Right ventricle myocardium inferior (tissue), 1 donor: ENCODE results near the gene KLHL29. TPM values are rescaled to one million over a fixed set of nuclear protein-coding genes. Genes with fewer than 3 reads are reported as not detected.
A peak's percentile ranks its signal among the peaks of the same experiment; 100 is the strongest.

Experiments
- ATAC-seq: fragments of 200-7000 bp; cut with Tn5 transposase; one replicate; pipeline ENCODE4 v1.9.1; 2020; ENCODE audit warnings: mild to moderate bottlenecking, moderate library complexity
- DNase-seq: peaks from one replicate; pipeline ENCODE4 v3.0.0; 2021; ENCODE audit errors: missing footprints
- intact Hi-C: fragments of 100-400 bp; cut with DNase I; formaldehyde crosslinking; loops from one replicate; pipeline ENCODE4 v1.11.0; 2022
- total RNA-seq: library from RNA; stranded (reverse); fragmentation: NEBNext Ultra II Directional; extraction: Animal tissue kit (Norgen Biotek cat#: 25700); gene quantifications from one replicate; pipeline ENCODE4 v1.2.1, GENCODE V29; 2021
- donor health status: DM: no; HTN: yes; CAD: no; lungs with severe emphysema.

KLHL29 gene
- total RNA-seq, 1 donor from 2014 or later: 0.54 TPM

GRCh38 chr2:23658466-23658942, 273.5 kb downstream of the KLHL29 start:
- ATAC-seq (no peak), DNase-seq (peak; percentile 67)
- intact Hi-C loops: no loop called here

DNA sequence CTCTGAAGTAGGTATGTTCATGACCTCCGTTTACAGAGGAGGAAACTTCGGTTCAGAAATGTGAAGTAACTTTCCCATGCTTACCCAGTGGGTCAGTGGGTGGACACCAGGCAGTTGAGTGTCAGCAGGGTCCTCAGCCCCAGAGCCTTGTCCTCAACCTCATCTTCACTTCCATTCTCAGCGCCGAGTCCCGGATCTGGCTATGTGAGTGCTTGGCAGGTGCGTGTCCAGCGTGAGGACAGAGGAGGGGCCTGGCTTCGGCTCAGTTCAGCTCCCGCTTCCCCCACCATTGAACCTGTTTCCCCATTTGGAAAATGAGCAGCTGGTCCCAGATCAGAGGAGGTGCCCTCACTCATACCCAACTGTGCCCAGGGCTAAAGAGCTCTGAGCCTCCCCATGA, 274.3 kb downstream of the KLHL29 start:
- DNase-seq (peak; percentile 11), ATAC-seq (no peak)
- intact Hi-C loops: no loop called here

DNA sequence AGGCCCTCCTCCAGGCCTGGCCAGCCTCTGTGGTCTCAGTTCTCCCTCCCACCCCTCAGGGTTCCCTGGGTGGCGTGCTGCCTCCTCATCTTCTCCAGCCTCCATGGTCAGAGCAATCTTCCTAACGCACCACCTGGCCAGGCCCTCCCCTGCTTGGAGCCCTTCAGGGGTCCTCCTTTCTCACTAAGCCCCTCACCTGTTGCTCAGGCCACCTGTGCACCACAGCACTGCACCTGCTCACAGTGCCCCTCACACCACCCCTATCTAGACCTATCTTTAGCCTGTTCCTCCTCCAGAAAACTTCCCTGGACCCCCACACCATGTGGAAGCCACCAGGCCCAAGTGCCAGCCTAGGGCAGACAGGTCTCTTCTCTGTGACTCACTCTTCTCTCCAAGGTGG, 274.8 kb downstream of the KLHL29 start:
- ATAC-seq (no peak), DNase-seq (peak; percentile 48)
- intact Hi-C loops: no loop called here

- no peak for ATAC-seq
- no peak for DNase-seq
- intact Hi-C loops: no loop called here
These were observed 275.3 kb downstream of the KLHL29 start for GRCh38 chr2:23660237-23660636.

- no peak for ATAC-seq
- intact Hi-C loops: no loop called here
- DNase-seq: peak; percentile 61
These were observed 276.5 kb downstream of the KLHL29 start for GRCh38 chr2:23661276-23662050.

DNA sequence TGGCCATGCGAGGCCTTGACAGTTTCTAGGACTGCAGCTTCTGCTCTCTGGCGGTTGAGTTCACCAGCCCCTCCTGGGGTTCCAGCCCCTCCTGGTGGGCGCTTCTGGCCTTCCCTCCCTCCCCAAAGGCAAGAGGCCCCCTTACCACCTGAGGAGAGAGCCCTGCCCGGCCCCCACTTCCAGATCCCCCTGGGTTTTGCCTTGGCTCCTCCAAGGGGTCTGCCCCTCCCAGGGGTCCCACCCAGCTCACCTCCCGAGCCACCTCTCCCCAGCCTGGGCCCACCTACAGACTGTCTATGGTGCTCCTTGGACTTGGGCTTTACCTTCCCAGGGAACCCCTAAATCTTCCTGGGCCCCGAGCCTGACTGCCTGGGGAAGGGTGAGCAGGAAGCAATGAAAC, 277.5 kb downstream of the KLHL29 start:
- intact Hi-C loops: no loop called here
- DNase-seq (peak; percentile 14), ATAC-seq (no peak)

- ATAC-seq (no peak), DNase-seq (peak; percentile 59)
- intact Hi-C loops: no loop called here
These were observed 278.3 kb downstream of the KLHL29 start for GRCh38 chr2:23662941-23663920.

DNA sequence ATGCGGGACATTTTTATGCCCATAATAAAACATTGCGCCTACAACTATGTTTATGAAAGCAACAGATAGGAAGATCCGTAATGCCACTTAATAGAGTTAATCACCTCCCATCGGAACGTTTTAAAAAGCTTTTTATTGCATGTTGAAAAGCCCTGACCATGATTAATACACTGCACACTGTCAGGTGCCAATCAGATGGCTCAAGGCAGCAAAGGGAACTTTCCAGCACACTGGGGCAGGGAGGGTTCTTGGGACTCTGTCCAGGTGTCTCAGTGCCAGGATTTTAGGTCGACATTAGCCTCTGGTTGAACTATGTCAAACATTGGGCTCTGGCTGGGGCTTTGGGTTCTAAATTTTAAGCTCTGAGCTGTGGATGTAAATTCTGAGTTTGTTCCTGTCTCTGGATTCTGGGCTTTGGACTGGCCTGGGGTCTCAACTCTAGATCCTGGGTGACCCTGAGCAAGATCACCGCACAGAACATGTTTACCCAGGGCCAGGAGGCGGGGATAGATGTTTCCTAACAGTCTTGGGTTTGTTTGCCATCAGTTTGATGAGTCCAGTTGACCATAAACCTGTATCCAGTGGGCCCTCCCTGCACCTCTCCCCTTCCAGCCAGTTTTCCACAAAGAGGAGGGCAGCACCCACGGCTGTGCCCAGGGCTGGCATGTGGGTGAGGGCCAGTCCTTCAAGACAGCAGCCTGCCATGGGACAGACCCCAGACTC, 279.2 kb downstream of the KLHL29 start:
- DNase-seq: no peak

DNA sequence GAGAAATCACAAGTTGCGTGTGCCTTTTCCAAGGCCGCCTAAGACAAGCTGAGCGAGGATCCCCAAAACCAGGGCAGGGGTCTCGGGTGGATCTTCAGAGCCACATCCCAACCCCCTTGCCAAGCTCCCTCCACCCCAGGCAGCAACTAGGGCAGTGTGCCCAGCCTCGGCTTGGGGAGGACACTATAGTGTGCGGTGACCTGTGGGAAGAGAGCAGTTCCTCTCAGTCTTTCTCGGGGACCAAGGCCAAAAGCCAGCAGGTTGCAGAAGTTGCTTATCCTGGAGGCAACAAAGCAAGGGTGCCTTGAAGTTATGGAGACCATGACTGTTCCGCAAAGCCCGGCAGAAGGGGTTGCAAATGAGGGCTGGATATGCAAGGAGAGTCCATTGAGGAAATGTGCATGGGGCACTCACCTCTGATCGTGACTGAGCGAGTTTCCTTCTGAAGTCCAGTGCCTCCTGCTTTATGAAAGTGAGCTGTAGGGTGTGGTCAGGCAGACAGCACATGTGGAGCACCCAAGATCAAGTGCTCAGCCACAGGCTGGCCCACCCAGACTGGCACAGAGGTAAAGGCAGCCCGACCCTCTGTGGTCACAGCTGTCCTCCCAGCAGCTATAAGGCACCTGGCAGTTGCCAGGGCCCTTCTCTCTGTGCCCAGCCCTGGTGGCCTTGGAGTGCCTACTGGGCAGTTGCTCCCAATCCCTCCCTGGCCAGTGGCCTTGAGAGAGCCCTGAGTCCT, 281.4 kb downstream of the KLHL29 start:
- ATAC-seq (no peak), DNase-seq (no peak)
- intact Hi-C loops: no loop called here

More for the DNA sequence above, 279.2 kb downstream of the KLHL29 start:
- no peak for ATAC-seq
- intact Hi-C loops: no loop called here

GRCh38 chr2:23666980-23667357, 282.0 kb downstream of the KLHL29 start:
- intact Hi-C loops: no loop called here
- DNase-seq (no peak), ATAC-seq (no peak)

DNA sequence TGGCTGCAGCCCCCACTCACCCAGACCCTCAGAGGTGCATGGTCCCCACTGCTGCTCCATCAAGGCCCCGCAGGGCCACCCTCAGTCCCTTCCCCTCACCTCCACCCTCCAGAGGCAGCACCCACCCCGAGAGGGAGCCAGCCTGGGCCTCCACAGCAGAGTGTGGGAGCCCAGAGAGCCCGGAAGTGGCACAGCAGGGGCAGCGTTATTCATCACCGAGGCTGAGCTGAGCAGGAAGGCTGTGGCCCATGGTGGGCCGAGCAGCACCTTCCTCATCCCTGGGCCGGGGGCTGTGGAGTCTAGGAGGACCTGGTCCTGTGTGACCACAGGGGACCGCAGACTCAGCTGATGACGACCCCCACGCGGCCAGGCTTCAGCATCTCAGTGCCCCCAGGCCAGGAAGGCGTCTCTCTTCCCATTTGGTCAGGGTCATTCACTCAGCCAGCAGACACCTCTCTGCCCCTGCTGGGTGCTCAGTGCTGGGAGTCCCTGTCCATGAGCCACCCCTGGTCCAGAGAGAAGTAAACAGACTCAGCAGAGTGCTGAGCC, 283.9 kb downstream of the KLHL29 start:
- no peak for ATAC-seq
- intact Hi-C loops: no loop called here
- peak; percentile 39 for DNase-seq

- DNase-seq (peak; percentile 91), ATAC-seq (peak; percentile 90)
- intact Hi-C loops: no loop called here
These were observed 284.6 kb downstream of the KLHL29 start for GRCh38 chr2:23669413-23670244.

DNA sequence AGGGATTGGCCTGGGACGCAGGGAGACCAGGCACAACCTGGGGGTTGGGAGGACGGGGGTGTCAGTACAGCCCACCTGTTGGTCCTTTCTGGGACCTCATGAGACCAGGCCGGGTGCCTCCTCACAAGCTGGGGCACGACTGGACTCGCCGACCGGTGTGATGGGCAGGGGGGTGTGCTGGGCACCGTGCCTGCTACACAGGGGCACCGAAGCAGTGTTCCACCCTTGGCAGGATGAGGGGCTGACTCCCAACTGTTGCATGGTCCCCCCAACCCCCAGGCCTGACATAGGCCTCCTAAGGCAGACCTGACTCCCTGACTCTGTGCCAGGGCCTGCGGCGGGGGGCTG, 285.2 kb downstream of the KLHL29 start:
- ATAC-seq (no peak), DNase-seq (peak; percentile 68)
- intact Hi-C loops: no loop called here

DNA sequence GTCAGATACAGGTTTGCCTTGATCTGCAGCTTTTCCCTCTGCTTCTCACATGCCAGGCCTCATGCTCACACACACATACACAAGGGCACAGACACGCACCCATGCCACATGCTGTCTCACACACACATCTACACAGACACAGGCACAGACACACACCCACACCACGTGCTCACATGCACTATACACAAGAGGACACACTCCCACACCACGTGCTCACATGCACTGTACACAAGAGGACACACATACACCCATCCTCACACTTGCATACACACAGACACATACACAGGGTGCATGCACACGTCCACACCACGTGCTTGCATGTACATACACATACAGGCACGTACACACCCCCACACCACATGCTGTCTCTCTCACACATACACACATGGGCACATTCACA, 288.1 kb downstream of the KLHL29 start:
- ATAC-seq (no peak), DNase-seq (peak; percentile 46)
- intact Hi-C loops: no loop called here

GRCh38 chr2:23673830-23674679, 289.1 kb downstream of the KLHL29 start:
- intact Hi-C loops: no loop called here
- peak; percentile 50 for DNase-seq
- no peak for ATAC-seq

GRCh38 chr2:23675506-23675905, 290.5 kb downstream of the KLHL29 start:
- intact Hi-C loops: no loop called here
- no peak for ATAC-seq
- DNase-seq: no peak

GRCh38 chr2:23677836-23678235, 292.9 kb downstream of the KLHL29 start:
- ATAC-seq: no peak
- intact Hi-C loops: no loop called here

More at GRCh38 chr2:23677836-23678235, 292.9 kb downstream of the KLHL29 start:
- no peak for DNase-seq
